ENCODE results near the gene RPIA. TPM values are rescaled to one million over a fixed set of nuclear protein-coding genes. Genes with fewer than 3 reads are reported as not detected.
"Not testable (repeated sequence)": the region's sequence is repeated elsewhere in the genome, so short reads cannot be mapped to it uniquely, and the experiment has no call there.

Gene RPIA
- total RNA-seq, 1 experiment from 2014 or later: 10.7 TPM

GRCh38 chr2:88754585-88755320 lies 63.3 kb downstream of the RPIA start:
- H3K27ac ChIP-seq (ENCODE audit: low read length): no peak overlapping the region
- H3K79me2 ChIP-seq (ENCODE audit: low read length): no peaks in the 10 kb centered on the region
- intact Hi-C loops (cut with micrococcal nuclease): no loop called here
- ChIA-PET CTCF (no interaction called here), POLR2A (ENCODE audit: unreplicated experiment) (no interaction called here)
- no peaks in the 10 kb centered on the region for H4K20me1 ChIP-seq (ENCODE audit: low read length)
- no peak overlapping the region for H2AFZ ChIP-seq (ENCODE audit: low read length)
- BruUV-seq (replicated peaks): no TSS peak
- H3K27me3 ChIP-seq (ENCODE audit: low read length): no peaks in the 10 kb centered on the region
- no peaks in the 10 kb centered on the region for H3K9me3 ChIP-seq (ENCODE audit: low read length)
- no peak for TF ChIP-seq CTCF (conservative IDR thresholded peaks at IDR 0.05; ENCODE audit: low read depth, low read length)
- TF ChIP-seq EZH2phosphoT487 (IDR thresholded peaks at IDR 0.05; ENCODE audit: borderline replicate concordance, low read length): no peak
- no peak for TF ChIP-seq EZH2 (IDR thresholded peaks at IDR 0.05; ENCODE audit: low read length, unreplicated experiment)
- H3K4me3 ChIP-seq (ENCODE audit: low read length): no peak overlapping the region
- H3K4me2 ChIP-seq (ENCODE audit: low read length): no peak overlapping the region
- no peak overlapping the region for H3K9ac ChIP-seq (ENCODE audit: low read length)
- DNase-seq: no peak
- ATAC-seq: no peak
- H3K36me3 ChIP-seq (ENCODE audit: low read depth, low read length): peaks cover 22% of the 10 kb centered on the region
- no peaks in the 10 kb centered on the region for H3F3A ChIP-seq (ENCODE audit: low read length, unreplicated experiment)
- H3K9me2 ChIP-seq (replicated peaks; ENCODE audit: low read length): no peaks in the 10 kb centered on the region
- H3K4me1 ChIP-seq (ENCODE audit: insufficient read depth, low read length): no peaks in the 10 kb centered on the region

- no peaks in the 10 kb centered on the region for H3K9me3 ChIP-seq (ENCODE audit: low read length)
- intact Hi-C loops (cut with micrococcal nuclease): no loop called here
- peak overlapping the region; percentile 34; the same call in 1 of the 2 replicates for H3K27ac ChIP-seq (ENCODE audit: low read length)
- H3K4me3 ChIP-seq (ENCODE audit: low read length): no peak overlapping the region
- H2AFZ ChIP-seq (ENCODE audit: low read length): no peak overlapping the region
- CTCF ChIA-PET: no interaction called here
- BruUV-seq (replicated peaks): no TSS peak
- H3K27me3 ChIP-seq (ENCODE audit: low read length): no peaks in the 10 kb centered on the region
- no peaks in the 10 kb centered on the region for H3K4me1 ChIP-seq (ENCODE audit: insufficient read depth, low read length)
- ATAC-seq (no peak), DNase-seq (no peak)
- H3K9me2 ChIP-seq (replicated peaks; ENCODE audit: low read length): no peaks in the 10 kb centered on the region
- H3F3A ChIP-seq (ENCODE audit: low read length, unreplicated experiment): no peaks in the 10 kb centered on the region
- no peak for TF ChIP-seq CTCF (conservative IDR thresholded peaks at IDR 0.05; ENCODE audit: low read depth, low read length)
- no peak for TF ChIP-seq EZH2 (IDR thresholded peaks at IDR 0.05; ENCODE audit: low read length, unreplicated experiment)
- TF ChIP-seq EZH2phosphoT487 (IDR thresholded peaks at IDR 0.05; ENCODE audit: borderline replicate concordance, low read length): no peak
- H3K36me3 ChIP-seq (ENCODE audit: low read depth, low read length): peaks cover 20% of the 10 kb centered on the region
- H3K9ac ChIP-seq (ENCODE audit: low read length): no peak overlapping the region
- H3K4me2 ChIP-seq (ENCODE audit: low read length): no peak overlapping the region
- POLR2A ChIA-PET (ENCODE audit: unreplicated experiment): no interaction called here
- no peaks in the 10 kb centered on the region for H4K20me1 ChIP-seq (ENCODE audit: low read length)
- H3K79me2 ChIP-seq (ENCODE audit: low read length): no peaks in the 10 kb centered on the region
Observed at GRCh38 chr2:88755836-88756235, 64.4 kb downstream of the RPIA start.

GRCh38 chr2:88757025-88757424 lies 65.6 kb downstream of the RPIA start:
- Histone ChIP-seq H3K79me2 (ENCODE audit: low read length) (no peaks in the 10 kb centered on the region), H4K20me1 (ENCODE audit: low read length) (no peaks in the 10 kb centered on the region), H3K9me3 (ENCODE audit: low read length) (no peaks in the 10 kb centered on the region), H3K27me3 (ENCODE audit: low read length) (no peaks in the 10 kb centered on the region), H3K4me3 (ENCODE audit: low read length) (no peak overlapping the region), H3K9me2 (replicated peaks; ENCODE audit: low read length) (no peaks in the 10 kb centered on the region), H3K9ac (ENCODE audit: low read length) (no peak overlapping the region), H3K4me1 (ENCODE audit: insufficient read depth, low read length) (no peaks in the 10 kb centered on the region), H2AFZ (ENCODE audit: low read length) (no peak overlapping the region), H3F3A (ENCODE audit: low read length, unreplicated experiment) (no peaks in the 10 kb centered on the region), H3K27ac (ENCODE audit: low read length) (no peak overlapping the region), H3K36me3 (ENCODE audit: low read depth, low read length) (peaks cover 9% of the 10 kb centered on the region; the same call in 1 of the 2 replicates), H3K4me2 (ENCODE audit: low read length) (no peak overlapping the region)
- ChIA-PET CTCF (no interaction called here), POLR2A (ENCODE audit: unreplicated experiment) (no interaction called here)
- no TSS peak for BruUV-seq (replicated peaks)
- intact Hi-C loops (cut with micrococcal nuclease): no loop called here
- TF ChIP-seq EZH2phosphoT487 (IDR thresholded peaks at IDR 0.05; ENCODE audit: borderline replicate concordance, low read length): no peak
- TF ChIP-seq CTCF (conservative IDR thresholded peaks at IDR 0.05; ENCODE audit: low read depth, low read length): no peak
- no peak for TF ChIP-seq EZH2 (IDR thresholded peaks at IDR 0.05; ENCODE audit: low read length, unreplicated experiment)
- no peak for ATAC-seq
- no peak for DNase-seq

- H3K36me3 ChIP-seq (ENCODE audit: low read depth, low read length); DNase-seq; ATAC-seq; intact Hi-C loops (cut with micrococcal nuclease); BruUV-seq (replicated peaks); H3K4me3 ChIP-seq (ENCODE audit: low read length); H4K20me1 ChIP-seq (ENCODE audit: low read length); H3K27me3 ChIP-seq (ENCODE audit: low read length); H3K4me1 ChIP-seq (ENCODE audit: insufficient read depth, low read length); H3K9ac ChIP-seq (ENCODE audit: low read length); H3F3A ChIP-seq (ENCODE audit: low read length, unreplicated experiment); H3K79me2 ChIP-seq (ENCODE audit: low read length); H3K9me3 ChIP-seq (ENCODE audit: low read length); POLR2A ChIA-PET (ENCODE audit: unreplicated experiment); H3K4me2 ChIP-seq (ENCODE audit: low read length); CTCF ChIA-PET; H3K27ac ChIP-seq (ENCODE audit: low read length); H2AFZ ChIP-seq (ENCODE audit: low read length); H3K9me2 ChIP-seq (replicated peaks; ENCODE audit: low read length): not testable (repeated sequence)
Observed at GRCh38 chr2:88758702-88759101, 67.2 kb downstream of the RPIA start.

All from PC-3 (cell line).